Body of pancreas (tissue), 4 donors: ENCODE measurements around the gene ALDH1A1. TPM values are rescaled to one million over a fixed set of nuclear protein-coding genes. Genes with fewer than 3 reads are reported as not detected.

ENCODE experiments used
- ATAC-seq: fragments of 150-250 bp; one replicate; pipeline ENCODE4 v1.9.1; 2016
- DNase-seq, 4 donors: peaks; one replicate each; pipeline ENCODE4 v3.0.0-alpha.2; 2019
- H3K27ac ChIP-seq, 4 donors: fragments of 200-600 bp; sonication (generic); 1 replicate in 3 of 4; 2 replicates in 1 of 4; pipeline versions ENCODE4 v1.5.1 to v1.6.1; 2016 to 2019; ENCODE audit warnings: mild to moderate bottlenecking in 1 of 4, mixed read lengths in 1 of 4, moderate library complexity in 1 of 4
- H3K27me3 ChIP-seq, 2 donors: fragments of 200-600 bp; sonication (generic); one replicate each; pipeline ENCODE4 v1.6.0; 2016; ENCODE audit warnings: mild to moderate bottlenecking in 1 of 2
- H3K36me3 ChIP-seq, 2 donors: fragments of 200-600 bp; sonication (generic); replicated peaks in 1 of 2; 2 replicates each; pipeline ENCODE4 v1.5.1; 2016; ENCODE audit warnings: low read depth in 2 of 2; ENCODE audit not compliant: insufficient read depth in 1 of 2
- H3K4me1 ChIP-seq: fragments of 200-600 bp; sonication (generic); one replicate; pipeline ENCODE4 v1.6.0; 2016
- H3K4me3 ChIP-seq, 2 donors: fragments of 200-600 bp; sonication (generic); 1 replicate in 1 of 2; 2 replicates in 1 of 2; pipeline ENCODE4 v1.5.1; 2016 to 2019
- H3K9me3 ChIP-seq, 3 donors: fragments of 200-600 bp; sonication (generic); 1 replicate in 2 of 3; 2 replicates in 1 of 3; pipeline ENCODE4 v1.5.1; 2016
- POLR2A ChIP-seq, 3 donors: fragments of 450-650 bp; IDR thresholded peaks; one replicate each; pipeline ENCODE4 v1.6.1; 2016; ENCODE audit warnings: antibody characterized with exemption in 3 of 3, mild to moderate bottlenecking in 2 of 3
- WGBS, 2 donors: methylation state at CpG; one replicate each; pipeline ENCODE4 v1.1.5; 2017; 5-methylcytosine and 5-hydroxymethylcytosine counted together
- intact Hi-C: fragments of 100-400 bp; cut with DNase I; formaldehyde crosslinking; loops from one replicate; pipeline ENCODE4 v1.15.1; 2023
- total RNA-seq, 2 donors: library from RNA; depleted of rRNA; stranded (reverse); fragments of >200 nt; gene quantifications; one replicate each; pipeline ENCODE4 v1.1.0, GENCODE V29; 2016
- TF ChIP-seq, protein P1 (sequence below), 7 experiments: fragments of 450-650 bp in 4 of 7; fragments of 200-600 bp in 3 of 7; sonication (generic) in 3 of 7; IDR thresholded peaks; one replicate each; pipeline ENCODE4 v1.5.1; 2016 to 2019; ENCODE audit warnings: antibody characterized with exemption in 7 of 7

ALDH1A1 gene
- total RNA-seq, 2 donors from 2014 or later: 87.7 to 184 TPM

DNA sequence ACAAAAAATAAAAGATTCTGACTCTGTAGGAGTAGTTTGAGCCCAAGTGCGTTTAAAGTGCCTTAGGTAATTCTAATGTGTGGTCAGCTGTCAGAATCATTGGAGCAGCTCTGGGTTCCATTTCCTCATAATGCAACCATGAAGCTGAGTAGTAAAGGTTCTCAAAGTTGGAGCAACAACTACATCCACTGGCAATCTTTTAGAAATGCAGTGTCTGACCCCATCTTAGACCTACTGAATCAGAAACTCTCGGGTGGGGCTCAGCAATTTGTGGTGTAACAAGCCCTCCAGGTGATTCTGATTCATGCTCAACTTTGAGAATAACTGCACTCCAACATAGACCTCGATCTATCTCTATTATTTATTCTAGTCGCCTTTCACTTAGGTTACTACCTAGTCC is 7.6 kb upstream of the ALDH1A1 start:
- Histone ChIP-seq H3K36me3 (no peaks in the 10 kb centered on the region), H3K9me3 (no peaks in the 10 kb centered on the region), H3K4me1 (peaks cover 4% of the 10 kb centered on the region), H3K27me3 (no peaks in the 10 kb centered on the region), H3K27ac (no peak overlapping the region), H3K4me3 (no peak overlapping the region)
- no peak for DNase-seq
- no peak for TF ChIP-seq POLR2A (IDR thresholded peaks at IDR 0.05)
- TF ChIP-seq, protein P1, sequence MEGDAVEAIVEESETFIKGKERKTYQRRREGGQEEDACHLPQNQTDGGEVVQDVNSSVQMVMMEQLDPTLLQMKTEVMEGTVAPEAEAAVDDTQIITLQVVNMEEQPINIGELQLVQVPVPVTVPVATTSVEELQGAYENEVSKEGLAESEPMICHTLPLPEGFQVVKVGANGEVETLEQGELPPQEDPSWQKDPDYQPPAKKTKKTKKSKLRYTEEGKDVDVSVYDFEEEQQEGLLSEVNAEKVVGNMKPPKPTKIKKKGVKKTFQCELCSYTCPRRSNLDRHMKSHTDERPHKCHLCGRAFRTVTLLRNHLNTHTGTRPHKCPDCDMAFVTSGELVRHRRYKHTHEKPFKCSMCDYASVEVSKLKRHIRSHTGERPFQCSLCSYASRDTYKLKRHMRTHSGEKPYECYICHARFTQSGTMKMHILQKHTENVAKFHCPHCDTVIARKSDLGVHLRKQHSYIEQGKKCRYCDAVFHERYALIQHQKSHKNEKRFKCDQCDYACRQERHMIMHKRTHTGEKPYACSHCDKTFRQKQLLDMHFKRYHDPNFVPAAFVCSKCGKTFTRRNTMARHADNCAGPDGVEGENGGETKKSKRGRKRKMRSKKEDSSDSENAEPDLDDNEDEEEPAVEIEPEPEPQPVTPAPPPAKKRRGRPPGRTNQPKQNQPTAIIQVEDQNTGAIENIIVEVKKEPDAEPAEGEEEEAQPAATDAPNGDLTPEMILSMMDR (IDR thresholded peaks at IDR 0.05): peak in 3 of 7 experiments; percentile 15 to 34 (median 24)
- 66 to 67% methylated on average over 4 of the region's 4 CpGs for WGBS, 2 donors
- intact Hi-C loops: no loop called here
- ATAC-seq: peak; percentile 62

DNA sequence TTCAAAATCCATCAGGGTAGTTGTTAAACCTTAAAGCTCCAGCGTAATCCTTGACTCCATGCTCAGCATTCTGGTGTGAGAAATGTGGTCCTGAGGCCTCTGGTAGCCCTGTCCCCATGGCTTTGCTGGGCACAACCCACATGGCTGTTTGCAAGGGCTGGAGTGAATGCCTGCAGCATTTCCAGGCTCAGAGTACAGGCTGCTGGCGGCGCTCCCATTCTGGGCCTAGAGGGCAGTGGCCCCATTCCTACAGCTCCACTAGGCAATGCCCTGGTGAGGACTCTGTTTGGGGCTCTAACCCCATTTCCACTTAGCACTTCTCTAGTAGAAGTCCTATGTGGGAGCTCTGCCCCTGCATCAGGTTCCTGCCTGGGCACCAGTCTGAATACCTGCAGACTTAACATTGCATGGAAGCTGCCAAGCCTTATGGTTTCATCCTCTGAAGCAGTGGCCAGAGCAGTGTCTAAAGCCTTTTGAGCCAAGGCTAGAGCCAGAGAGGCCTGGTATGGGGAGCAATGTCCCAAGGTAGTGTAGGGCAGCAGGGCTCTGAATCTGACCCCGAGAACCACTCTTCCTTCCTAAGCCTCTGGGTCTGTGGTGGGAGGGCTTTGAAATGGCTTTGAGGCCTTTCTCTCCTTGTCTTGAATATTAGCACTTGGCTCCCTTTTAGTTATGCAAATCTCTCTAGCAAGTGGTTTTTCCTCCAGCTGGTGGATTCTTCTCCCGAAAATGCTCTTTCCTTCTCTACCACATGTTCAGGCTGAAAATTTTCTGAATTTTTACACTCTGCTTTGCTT is 5.8 kb upstream of the ALDH1A1 start:
- intact Hi-C loops: no loop called here
- ATAC-seq: no peak
- DNase-seq: no peak

DNA sequence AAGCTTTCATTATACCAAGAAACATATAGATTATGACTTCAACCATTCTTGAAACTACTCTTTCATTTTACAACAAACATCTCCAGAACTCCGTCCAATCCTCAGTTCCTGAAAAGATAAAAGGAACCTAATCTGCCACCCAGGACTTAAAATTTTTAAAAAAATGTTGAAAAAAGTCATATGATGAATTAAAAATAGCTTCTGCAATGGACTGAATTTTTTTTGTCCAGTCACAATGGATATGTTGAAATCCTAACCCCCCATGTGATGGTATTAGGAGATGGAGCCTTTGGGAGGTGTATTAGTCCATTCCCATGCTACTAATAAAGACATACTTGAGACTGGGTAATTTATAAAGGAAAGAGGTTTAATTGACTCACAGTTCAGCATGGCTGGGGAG is 2.7 kb upstream of the ALDH1A1 start:
- Histone ChIP-seq H3K27ac (peak overlapping the region in 2 of 4 donors; percentile 83 to 89), H3K9me3 (no peaks in the 10 kb centered on the region), H3K4me1 (peaks cover 29% of the 10 kb centered on the region), H3K27me3 (no peaks in the 10 kb centered on the region), H3K36me3 (no peaks in the 10 kb centered on the region), H3K4me3 (no peak overlapping the region)
- no peak for TF ChIP-seq POLR2A (IDR thresholded peaks at IDR 0.05)
- TF ChIP-seq, protein P1 (IDR thresholded peaks at IDR 0.05): no peak
- WGBS, 2 donors: 68 to 85% methylated on average over 1 of the region's 1 CpG
- ATAC-seq: no peak
- no peak for DNase-seq
- intact Hi-C loops: no loop called here

More for the DNA sequence above, 5.8 kb upstream of the ALDH1A1 start:
- Histone ChIP-seq H3K27me3 (no peaks in the 10 kb centered on the region), H3K9me3 (no peaks in the 10 kb centered on the region), H3K36me3 (no peaks in the 10 kb centered on the region), H3K4me1 (peaks cover 22% of the 10 kb centered on the region), H3K27ac (no peak overlapping the region), H3K4me3 (no peak overlapping the region)
- TF ChIP-seq, protein P1 (IDR thresholded peaks at IDR 0.05): no peak
- TF ChIP-seq POLR2A (IDR thresholded peaks at IDR 0.05): no peak
- WGBS, 2 donors: 89 to 90% methylated on average over 3 to 5 of the region's 5 CpGs

DNA sequence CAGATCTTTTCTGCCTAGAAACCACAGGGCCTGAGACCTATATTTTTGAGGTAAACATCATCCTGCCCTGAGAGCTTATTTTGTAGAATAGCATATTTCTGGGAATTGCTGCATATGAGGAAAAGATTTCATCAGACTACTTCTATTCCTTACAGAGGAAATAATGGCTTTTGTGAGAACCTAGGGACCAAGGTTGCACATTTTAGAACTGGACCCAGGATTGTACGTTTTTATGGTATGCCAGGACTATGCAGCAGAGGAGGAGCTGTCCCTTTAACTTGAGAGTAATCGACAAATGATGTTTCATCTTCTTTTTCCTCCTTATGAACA is 2.2 kb upstream of the ALDH1A1 start:
- no peaks in the 10 kb centered on the region for H3K36me3 ChIP-seq
- WGBS, 2 donors: 48 to 50% methylated on average over 2 of the region's 2 CpGs
- no peaks in the 10 kb centered on the region for H3K27me3 ChIP-seq
- H3K27ac ChIP-seq: peak overlapping the region; percentile 74 to 89 (median 80)
- H3K4me3 ChIP-seq: no peak overlapping the region
- H3K4me1 ChIP-seq: peaks cover 29% of the 10 kb centered on the region
- TF ChIP-seq, protein P1 (IDR thresholded peaks at IDR 0.05): no peak
- TF ChIP-seq POLR2A (IDR thresholded peaks at IDR 0.05): no peak
- DNase-seq: no peak
- no peak for ATAC-seq
- no peaks in the 10 kb centered on the region for H3K9me3 ChIP-seq
- intact Hi-C loops: no loop called here
